ENCODE data around the gene SMPDL3B.

- TF ChIP-seq, protein P1, sequence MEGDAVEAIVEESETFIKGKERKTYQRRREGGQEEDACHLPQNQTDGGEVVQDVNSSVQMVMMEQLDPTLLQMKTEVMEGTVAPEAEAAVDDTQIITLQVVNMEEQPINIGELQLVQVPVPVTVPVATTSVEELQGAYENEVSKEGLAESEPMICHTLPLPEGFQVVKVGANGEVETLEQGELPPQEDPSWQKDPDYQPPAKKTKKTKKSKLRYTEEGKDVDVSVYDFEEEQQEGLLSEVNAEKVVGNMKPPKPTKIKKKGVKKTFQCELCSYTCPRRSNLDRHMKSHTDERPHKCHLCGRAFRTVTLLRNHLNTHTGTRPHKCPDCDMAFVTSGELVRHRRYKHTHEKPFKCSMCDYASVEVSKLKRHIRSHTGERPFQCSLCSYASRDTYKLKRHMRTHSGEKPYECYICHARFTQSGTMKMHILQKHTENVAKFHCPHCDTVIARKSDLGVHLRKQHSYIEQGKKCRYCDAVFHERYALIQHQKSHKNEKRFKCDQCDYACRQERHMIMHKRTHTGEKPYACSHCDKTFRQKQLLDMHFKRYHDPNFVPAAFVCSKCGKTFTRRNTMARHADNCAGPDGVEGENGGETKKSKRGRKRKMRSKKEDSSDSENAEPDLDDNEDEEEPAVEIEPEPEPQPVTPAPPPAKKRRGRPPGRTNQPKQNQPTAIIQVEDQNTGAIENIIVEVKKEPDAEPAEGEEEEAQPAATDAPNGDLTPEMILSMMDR (IDR thresholded peaks at IDR 0.05 in 4 of 5, conservative IDR thresholded peaks at IDR 0.05 in 1 of 5), result no peak
- no peak for TF ChIP-seq POLR2A (IDR thresholded peaks at IDR 0.05)
These were observed 40.3 kb upstream of the SMPDL3B start for GRCh38 chr1:27894521-27894920.
